Neural crest cell (in vitro differentiated cells): Measurements from ENCODE around the gene VPS26B. TPM values are rescaled to one million over a fixed set of nuclear protein-coding genes. Genes with fewer than 3 reads are reported as not detected.
A peak's percentile ranks its signal among the peaks of the same experiment; 100 is the strongest.

Source experiments
- DNase-seq: peaks from one replicate; pipeline ENCODE4 v3.0.0; 2021; ENCODE audit warnings: low read depth, mixed read lengths, low spot score
- H3K27ac Mint-ChIP-seq: one replicate; pipeline ENCODE4 v1.8.0; 2021; ENCODE audit warnings: mild to moderate bottlenecking, mixed read lengths; ENCODE audit not compliant: unreplicated experiment
- H3K27me3 Mint-ChIP-seq: 2 replicates; pipeline ENCODE4 v1.8.0; 2021; ENCODE audit warnings: low read depth, mild to moderate bottlenecking, mixed read lengths
- H3K36me3 Mint-ChIP-seq: 2 replicates; pipeline ENCODE4 v1.8.0; 2021; ENCODE audit warnings: low read depth, mild to moderate bottlenecking, mixed read lengths
- H3K4me1 Mint-ChIP-seq: 2 replicates; pipeline ENCODE4 v1.8.0; 2021; ENCODE audit warnings: mixed read lengths
- H3K4me3 Mint-ChIP-seq: one replicate; pipeline ENCODE4 v1.8.0; 2021; ENCODE audit warnings: mild to moderate bottlenecking, mixed read lengths
- H3K9me3 Mint-ChIP-seq: 2 replicates; pipeline ENCODE4 v1.8.0; 2021; ENCODE audit warnings: mixed read lengths
- total RNA-seq: library from RNA; stranded (reverse); gene quantifications from 2 replicates; pipeline ENCODE4 v1.2.1, GENCODE V29; 2021
- TF ChIP-seq, protein P1 (sequence below): fragments of 200-600 bp; sonication (generic); conservative IDR thresholded peaks from 2 replicates; pipeline ENCODE4 v1.5.0; 2021; ENCODE audit warnings: antibody characterized with exemption, mild to moderate bottlenecking

Gene VPS26B
- total RNA-seq, 1 donor from 2014 or later = 45.6 TPM

DNA sequence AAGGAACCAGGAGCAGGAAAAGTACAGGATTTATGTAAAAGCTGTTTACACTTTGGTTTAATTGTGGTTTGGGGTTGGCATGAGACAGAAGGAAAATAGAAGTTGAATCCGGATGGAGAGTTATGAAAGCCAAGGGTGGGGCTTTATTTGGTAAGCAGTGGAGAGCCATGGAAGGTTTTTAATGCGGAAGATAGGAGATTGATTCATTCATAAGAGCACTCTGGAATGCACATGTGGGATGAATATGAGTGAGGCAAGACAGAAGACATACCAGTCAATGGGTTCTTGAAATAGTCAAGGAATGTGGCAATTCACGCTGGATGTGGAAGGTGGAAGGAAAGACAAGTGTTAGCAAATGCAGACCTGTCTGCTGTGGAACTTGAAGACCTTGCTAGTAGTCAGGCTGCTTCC, 42.4 kb downstream of the VPS26B start:
- Mint-ChIP-seq H3K9me3 (no peaks in the 10 kb centered on the region), H3K27ac (no peak overlapping the region), H3K4me3 (no peak overlapping the region), H3K36me3 (peaks cover 2% of the 10 kb centered on the region), H3K4me1 (peaks cover 11% of the 10 kb centered on the region), H3K27me3 (peaks cover 27% of the 10 kb centered on the region)
- DNase-seq = no peak
- TF ChIP-seq, protein P1, sequence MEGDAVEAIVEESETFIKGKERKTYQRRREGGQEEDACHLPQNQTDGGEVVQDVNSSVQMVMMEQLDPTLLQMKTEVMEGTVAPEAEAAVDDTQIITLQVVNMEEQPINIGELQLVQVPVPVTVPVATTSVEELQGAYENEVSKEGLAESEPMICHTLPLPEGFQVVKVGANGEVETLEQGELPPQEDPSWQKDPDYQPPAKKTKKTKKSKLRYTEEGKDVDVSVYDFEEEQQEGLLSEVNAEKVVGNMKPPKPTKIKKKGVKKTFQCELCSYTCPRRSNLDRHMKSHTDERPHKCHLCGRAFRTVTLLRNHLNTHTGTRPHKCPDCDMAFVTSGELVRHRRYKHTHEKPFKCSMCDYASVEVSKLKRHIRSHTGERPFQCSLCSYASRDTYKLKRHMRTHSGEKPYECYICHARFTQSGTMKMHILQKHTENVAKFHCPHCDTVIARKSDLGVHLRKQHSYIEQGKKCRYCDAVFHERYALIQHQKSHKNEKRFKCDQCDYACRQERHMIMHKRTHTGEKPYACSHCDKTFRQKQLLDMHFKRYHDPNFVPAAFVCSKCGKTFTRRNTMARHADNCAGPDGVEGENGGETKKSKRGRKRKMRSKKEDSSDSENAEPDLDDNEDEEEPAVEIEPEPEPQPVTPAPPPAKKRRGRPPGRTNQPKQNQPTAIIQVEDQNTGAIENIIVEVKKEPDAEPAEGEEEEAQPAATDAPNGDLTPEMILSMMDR = no peak

DNA sequence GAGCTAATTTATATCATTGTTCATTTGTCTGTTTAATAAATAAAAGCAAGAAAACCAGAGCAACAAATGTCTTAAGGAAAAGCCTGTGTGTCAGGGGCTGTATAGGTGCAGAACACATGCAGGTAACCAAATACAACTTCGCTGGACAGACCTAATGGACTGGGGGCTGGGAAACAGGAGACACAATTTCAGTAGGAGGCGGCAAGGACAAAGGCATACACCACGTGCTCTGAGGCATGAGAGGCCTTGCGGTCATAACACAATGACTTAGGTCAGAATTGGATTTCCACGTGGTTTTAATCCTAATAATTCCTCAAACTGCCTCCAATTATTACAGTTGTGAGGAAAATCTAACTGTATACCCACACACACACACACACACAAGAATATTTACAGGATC, 43.0 kb downstream of the VPS26B start:
- Mint-ChIP-seq H3K4me1 (peaks cover 11% of the 10 kb centered on the region), H3K27me3 (peaks cover 33% of the 10 kb centered on the region), H3K4me3 (no peak overlapping the region), H3K27ac (peak overlapping the region; percentile 30), H3K36me3 (peaks cover 2% of the 10 kb centered on the region), H3K9me3 (no peaks in the 10 kb centered on the region)
- no peak for DNase-seq
- TF ChIP-seq, protein P1 = no peak

DNA sequence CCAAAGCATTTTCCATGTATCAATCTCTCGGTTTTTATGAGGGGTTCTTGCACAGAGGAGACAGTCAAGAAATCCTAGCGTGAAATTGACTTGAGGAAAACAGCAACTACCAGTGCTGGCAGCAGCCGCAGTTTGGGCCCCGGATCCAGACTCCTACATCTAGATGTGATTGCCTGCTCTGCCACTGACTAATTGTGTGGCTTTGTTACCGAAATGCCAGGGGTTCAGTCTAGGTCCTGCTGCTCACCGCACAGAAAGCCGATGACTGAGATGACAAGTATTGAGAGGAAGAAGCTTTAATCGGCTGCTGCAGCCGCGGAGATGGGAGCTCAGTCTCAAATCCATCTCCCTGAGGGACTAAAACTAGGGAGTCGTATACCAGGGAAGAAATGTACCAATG, 43.5 kb downstream of the VPS26B start:
- H3K4me1 Mint-ChIP-seq = peaks cover 14% of the 10 kb centered on the region
- no peak for DNase-seq
- H3K27ac Mint-ChIP-seq = no peak overlapping the region
- no peak overlapping the region for H3K4me3 Mint-ChIP-seq
- no peaks in the 10 kb centered on the region for H3K9me3 Mint-ChIP-seq
- TF ChIP-seq, protein P1 = no peak
- peaks cover 38% of the 10 kb centered on the region for H3K27me3 Mint-ChIP-seq
- peaks cover 2% of the 10 kb centered on the region for H3K36me3 Mint-ChIP-seq

DNA sequence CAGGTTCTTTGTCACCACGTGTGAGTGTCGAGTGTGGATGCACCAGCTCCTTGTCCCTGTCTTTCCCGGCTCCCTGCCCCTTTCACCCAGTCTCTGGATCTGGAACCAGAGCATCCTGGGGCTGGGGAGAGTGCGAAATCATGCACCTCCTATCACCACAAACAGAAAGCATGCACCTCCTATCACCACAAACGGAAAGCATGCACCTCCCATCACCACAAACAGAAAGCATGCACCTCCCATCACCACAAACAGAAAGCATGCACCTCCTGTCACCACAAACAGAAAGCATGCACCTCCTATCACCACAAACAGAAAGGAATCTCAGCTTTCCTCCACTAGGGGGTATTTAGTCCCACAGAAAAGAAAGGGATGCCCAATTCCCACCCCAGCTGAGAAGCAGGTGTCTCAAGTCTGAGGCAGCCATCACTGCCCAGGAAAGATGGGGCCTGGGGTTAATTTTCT, 45.8 kb downstream of the VPS26B start:
- peaks cover 26% of the 10 kb centered on the region for H3K4me1 Mint-ChIP-seq
- H3K36me3 Mint-ChIP-seq = no peaks in the 10 kb centered on the region
- no peak for DNase-seq
- H3K27ac Mint-ChIP-seq = no peak overlapping the region
- H3K9me3 Mint-ChIP-seq = no peaks in the 10 kb centered on the region
- H3K4me3 Mint-ChIP-seq = no peak overlapping the region
- TF ChIP-seq, protein P1 = peak; percentile 36
- H3K27me3 Mint-ChIP-seq = peaks cover 61% of the 10 kb centered on the region

DNA sequence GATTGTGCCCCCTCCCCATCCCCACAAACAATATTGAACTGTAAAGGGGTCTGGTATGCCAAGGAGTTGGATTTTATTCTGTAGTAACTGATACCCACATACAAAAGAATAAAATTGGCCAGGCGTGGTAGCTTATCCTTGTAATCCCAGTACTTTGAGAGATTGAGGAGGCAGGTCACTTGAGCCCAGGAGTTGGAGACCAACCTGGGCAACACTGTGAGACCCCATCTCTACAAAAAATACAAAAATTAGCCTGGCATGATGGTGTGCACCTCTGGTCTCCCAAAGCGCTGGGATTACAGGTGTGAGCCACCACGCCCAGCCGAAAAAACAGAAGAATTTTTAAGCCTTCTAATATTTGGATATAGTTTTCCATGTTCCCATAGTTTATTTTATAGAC, 47.5 kb downstream of the VPS26B start:
- H3K27ac Mint-ChIP-seq = no peak overlapping the region
- TF ChIP-seq, protein P1 = no peak
- H3K4me3 Mint-ChIP-seq = no peak overlapping the region
- no peaks in the 10 kb centered on the region for H3K9me3 Mint-ChIP-seq
- peaks cover 71% of the 10 kb centered on the region for H3K27me3 Mint-ChIP-seq
- H3K4me1 Mint-ChIP-seq = peaks cover 31% of the 10 kb centered on the region
- no peak for DNase-seq
- H3K36me3 Mint-ChIP-seq = no peaks in the 10 kb centered on the region
